Osteoblast (primary cell): ENCODE data around the gene MAS1. TPM values are rescaled to one million over a fixed set of nuclear protein-coding genes. Genes with fewer than 3 reads are reported as not detected.

ENCODE experiments used
- DNase-seq: peaks from one replicate; pipeline ENCODE4 v3.0.0; 2011; ENCODE audit warnings: low spot score, mixed read lengths; ENCODE audit not compliant: insufficient read length; ENCODE audit errors: missing footprints
- H2AFZ ChIP-seq: 2 replicates; pipeline ENCODE4 v1.6.0; 2011; ENCODE audit warnings: mild to moderate bottlenecking, low read length
- H3K27ac ChIP-seq: 2 replicates; pipeline ENCODE4 v1.5.1; 2011; ENCODE audit warnings: mild to moderate bottlenecking, low read depth, low read length, moderate library complexity
- H3K27me3 ChIP-seq: 2 replicates; pipeline ENCODE4 v1.6.0; 2012; ENCODE audit warnings: mild to moderate bottlenecking, control low read depth, inconsistent platforms, low read length, moderate library complexity; ENCODE audit not compliant: insufficient read depth
- H3K36me3 ChIP-seq: 2 replicates; pipeline ENCODE4 v1.5.1; 2011; ENCODE audit warnings: mild to moderate bottlenecking, low read length, control low read depth, moderate library complexity; ENCODE audit not compliant: insufficient read depth
- H3K4me1 ChIP-seq: 2 replicates; pipeline ENCODE4 v1.5.1; 2011; ENCODE audit warnings: mild to moderate bottlenecking, low read length, control low read depth, moderate library complexity; ENCODE audit not compliant: insufficient read depth
- H3K4me2 ChIP-seq: 2 replicates; pipeline ENCODE4 v1.6.0; 2011; ENCODE audit warnings: mild to moderate bottlenecking, low read length; ENCODE audit not compliant: insufficient read depth
- H3K4me3 ChIP-seq: fragments of 200-600 bp; sonication (generic); 3 replicates; pipeline ENCODE4 v1.5.1; 2012; ENCODE audit warnings: mild to moderate bottlenecking, low read length, inconsistent platforms; ENCODE audit not compliant: insufficient read depth
- H3K79me2 ChIP-seq: 2 replicates; pipeline ENCODE4 v1.6.0; 2012; ENCODE audit warnings: mild to moderate bottlenecking, low read length, control low read depth, inconsistent platforms; ENCODE audit not compliant: insufficient read depth
- H3K9me3 ChIP-seq: 2 replicates; pipeline ENCODE4 v1.5.1; 2011; ENCODE audit warnings: low read depth, low read length, control low read depth
- H4K20me1 ChIP-seq: 2 replicates; pipeline ENCODE4 v1.6.0; 2012; ENCODE audit warnings: mild to moderate bottlenecking, low read length, control low read depth; ENCODE audit not compliant: insufficient read depth
- total RNA-seq: library from RNA; depleted of rRNA; stranded (reverse); fragments of >200 nt; gene quantifications from 2 replicates; pipeline ENCODE4 v1.2.3, GENCODE V29; 2012
- TF ChIP-seq, protein P1 (sequence below): IDR thresholded peaks from 2 replicates; pipeline ENCODE4 v1.5.1; 2011; ENCODE audit warnings: mild to moderate bottlenecking, low read depth, low read length, moderate library complexity; ENCODE audit errors: extremely low read depth

MAS1 gene
- total RNA-seq, 1 donor: under 0.01 TPM

DNA sequence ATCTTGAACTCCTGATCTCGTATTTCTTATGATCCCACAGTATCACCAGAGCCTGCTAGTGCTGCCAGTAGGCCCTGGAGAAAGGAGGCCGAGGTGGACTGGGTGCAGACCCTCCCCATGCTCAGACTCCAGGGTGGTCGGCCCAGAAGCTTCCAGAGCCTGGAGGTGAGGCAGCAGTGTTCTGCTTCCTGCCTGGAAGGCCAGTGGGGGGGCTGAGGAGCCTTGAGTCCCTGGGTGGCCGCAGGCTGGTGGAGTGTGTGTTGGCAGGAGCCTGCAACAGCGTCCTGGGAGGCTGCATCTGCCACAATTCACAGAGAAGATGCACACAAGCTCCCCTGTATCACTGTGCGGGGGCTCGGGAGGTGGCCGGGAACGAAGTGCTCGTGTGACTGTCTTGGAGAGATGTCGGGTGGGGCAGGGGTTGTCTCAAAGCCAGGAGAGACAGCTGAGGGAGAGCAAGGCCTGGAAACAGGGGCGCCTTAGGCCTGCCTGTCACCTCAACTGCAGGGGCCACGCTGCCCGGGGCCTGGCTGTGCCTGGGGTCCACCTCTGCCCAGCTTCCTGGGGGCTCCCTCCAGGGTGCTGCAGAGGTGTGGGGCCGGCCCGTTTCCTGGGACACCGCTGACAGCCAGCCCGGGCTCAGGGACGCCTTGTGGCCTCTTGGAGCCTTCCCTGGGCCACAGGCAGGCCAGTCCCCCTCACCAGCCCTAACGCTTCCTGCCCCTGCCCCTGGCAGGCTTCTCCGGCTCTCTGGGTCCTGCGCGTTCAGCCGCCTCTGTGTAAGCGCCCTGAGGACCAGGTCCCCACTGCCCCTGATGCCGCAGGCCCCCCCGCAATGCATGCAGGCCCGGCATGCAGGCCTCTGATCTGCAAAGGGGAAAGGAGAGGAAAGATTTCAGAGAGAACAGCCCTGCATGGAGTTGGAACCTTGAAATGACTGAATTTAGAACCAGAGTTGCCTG lies 24.2 kb upstream of the MAS1 start:
- H2AFZ ChIP-seq: no peak overlapping the region
- no peak overlapping the region for H3K4me2 ChIP-seq
- no peaks in the 10 kb centered on the region for H3K79me2 ChIP-seq
- no peak overlapping the region for H3K4me3 ChIP-seq
- no peaks in the 10 kb centered on the region for H3K36me3 ChIP-seq
- H3K9me3 ChIP-seq: no peaks in the 10 kb centered on the region
- no peak for DNase-seq
- H3K27me3 ChIP-seq: no peaks in the 10 kb centered on the region
- no peak overlapping the region for H3K27ac ChIP-seq
- H4K20me1 ChIP-seq: no peaks in the 10 kb centered on the region
- H3K4me1 ChIP-seq: no peaks in the 10 kb centered on the region
- TF ChIP-seq, protein P1, sequence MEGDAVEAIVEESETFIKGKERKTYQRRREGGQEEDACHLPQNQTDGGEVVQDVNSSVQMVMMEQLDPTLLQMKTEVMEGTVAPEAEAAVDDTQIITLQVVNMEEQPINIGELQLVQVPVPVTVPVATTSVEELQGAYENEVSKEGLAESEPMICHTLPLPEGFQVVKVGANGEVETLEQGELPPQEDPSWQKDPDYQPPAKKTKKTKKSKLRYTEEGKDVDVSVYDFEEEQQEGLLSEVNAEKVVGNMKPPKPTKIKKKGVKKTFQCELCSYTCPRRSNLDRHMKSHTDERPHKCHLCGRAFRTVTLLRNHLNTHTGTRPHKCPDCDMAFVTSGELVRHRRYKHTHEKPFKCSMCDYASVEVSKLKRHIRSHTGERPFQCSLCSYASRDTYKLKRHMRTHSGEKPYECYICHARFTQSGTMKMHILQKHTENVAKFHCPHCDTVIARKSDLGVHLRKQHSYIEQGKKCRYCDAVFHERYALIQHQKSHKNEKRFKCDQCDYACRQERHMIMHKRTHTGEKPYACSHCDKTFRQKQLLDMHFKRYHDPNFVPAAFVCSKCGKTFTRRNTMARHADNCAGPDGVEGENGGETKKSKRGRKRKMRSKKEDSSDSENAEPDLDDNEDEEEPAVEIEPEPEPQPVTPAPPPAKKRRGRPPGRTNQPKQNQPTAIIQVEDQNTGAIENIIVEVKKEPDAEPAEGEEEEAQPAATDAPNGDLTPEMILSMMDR: no peak

- Histone ChIP-seq H3K4me3 (no peak overlapping the region), H3K4me1 (no peaks in the 10 kb centered on the region), H3K9me3 (no peaks in the 10 kb centered on the region), H4K20me1 (no peaks in the 10 kb centered on the region), H3K79me2 (no peaks in the 10 kb centered on the region), H3K4me2 (no peak overlapping the region), H2AFZ (no peak overlapping the region), H3K27ac (no peak overlapping the region), H3K36me3 (no peaks in the 10 kb centered on the region), H3K27me3 (no peaks in the 10 kb centered on the region)
- DNase-seq: no peak
- TF ChIP-seq, protein P1: no peak
Measured at GRCh38 chr6:159871241-159871640, 19.5 kb upstream of the MAS1 start.

DNA sequence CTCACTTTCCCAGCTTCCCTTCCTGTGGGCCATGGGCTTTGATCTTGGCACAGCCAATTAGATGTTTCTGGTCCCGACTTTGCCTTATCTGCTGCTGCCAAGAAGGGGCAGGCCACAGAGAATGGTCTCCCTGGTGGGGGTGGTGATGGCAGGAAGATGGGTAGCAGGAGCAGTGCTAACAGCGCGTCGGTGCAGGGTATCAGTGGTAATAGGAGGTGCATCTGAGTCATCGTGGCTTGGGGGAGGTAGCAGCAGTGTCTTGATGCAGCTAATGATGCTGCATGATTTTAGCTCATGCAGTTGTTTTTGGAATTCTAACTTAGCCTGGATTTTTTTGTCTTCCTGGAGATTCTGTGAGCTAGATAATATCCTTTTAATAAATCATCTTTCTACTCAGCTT lies 18.9 kb upstream of the MAS1 start:
- no peak overlapping the region for H2AFZ ChIP-seq
- no peak for DNase-seq
- no peak overlapping the region for H3K4me2 ChIP-seq
- H3K27ac ChIP-seq: no peak overlapping the region
- TF ChIP-seq, protein P1: no peak
- H3K4me1 ChIP-seq: no peaks in the 10 kb centered on the region
- H3K79me2 ChIP-seq: no peaks in the 10 kb centered on the region
- no peak overlapping the region for H3K4me3 ChIP-seq
- H3K36me3 ChIP-seq: no peaks in the 10 kb centered on the region
- H4K20me1 ChIP-seq: no peaks in the 10 kb centered on the region
- H3K9me3 ChIP-seq: no peaks in the 10 kb centered on the region
- H3K27me3 ChIP-seq: no peaks in the 10 kb centered on the region

GRCh38 chr6:159874435-159874834 lies 16.4 kb upstream of the MAS1 start:
- no peak overlapping the region for H3K4me3 ChIP-seq
- no peaks in the 10 kb centered on the region for H3K27me3 ChIP-seq
- no peaks in the 10 kb centered on the region for H3K36me3 ChIP-seq
- H2AFZ ChIP-seq: peak overlapping the region; percentile 6
- no peaks in the 10 kb centered on the region for H3K79me2 ChIP-seq
- H4K20me1 ChIP-seq: no peaks in the 10 kb centered on the region
- H3K27ac ChIP-seq: no peak overlapping the region
- H3K4me2 ChIP-seq: no peak overlapping the region
- TF ChIP-seq, protein P1: no peak
- no peak for DNase-seq
- H3K4me1 ChIP-seq: no peaks in the 10 kb centered on the region
- no peaks in the 10 kb centered on the region for H3K9me3 ChIP-seq
